ENCODE data around the gene CCNB1IP1.

CCNB1IP1 gene

GRCh38 chr14:20356422-20356821 is 23.3 kb upstream of the CCNB1IP1 start:
- no peak for ATAC-seq
- TF ChIP-seq RARB (CRISPR knock-in tag; IDR thresholded peaks at IDR 0.05) = no peak
- TF ChIP-seq PPARA (CRISPR knock-in tag; IDR thresholded peaks at IDR 0.05; ENCODE audit: borderline replicate concordance) = no peak
- no peak for TF ChIP-seq GLIS3 (CRISPR knock-in tag; IDR thresholded peaks at IDR 0.05)
- no peak for TF ChIP-seq OSR1 (CRISPR knock-in tag; IDR thresholded peaks at IDR 0.05)
- no peak for TF ChIP-seq SNAI2 (CRISPR knock-in tag; IDR thresholded peaks at IDR 0.05)
- no peak for TF ChIP-seq ARNTL (CRISPR knock-in tag; IDR thresholded peaks at IDR 0.05; ENCODE audit: borderline replicate concordance, low read depth)
- no peak for TF ChIP-seq TSHZ2 (CRISPR knock-in tag; IDR thresholded peaks at IDR 0.05)
- TF ChIP-seq, protein P1, sequence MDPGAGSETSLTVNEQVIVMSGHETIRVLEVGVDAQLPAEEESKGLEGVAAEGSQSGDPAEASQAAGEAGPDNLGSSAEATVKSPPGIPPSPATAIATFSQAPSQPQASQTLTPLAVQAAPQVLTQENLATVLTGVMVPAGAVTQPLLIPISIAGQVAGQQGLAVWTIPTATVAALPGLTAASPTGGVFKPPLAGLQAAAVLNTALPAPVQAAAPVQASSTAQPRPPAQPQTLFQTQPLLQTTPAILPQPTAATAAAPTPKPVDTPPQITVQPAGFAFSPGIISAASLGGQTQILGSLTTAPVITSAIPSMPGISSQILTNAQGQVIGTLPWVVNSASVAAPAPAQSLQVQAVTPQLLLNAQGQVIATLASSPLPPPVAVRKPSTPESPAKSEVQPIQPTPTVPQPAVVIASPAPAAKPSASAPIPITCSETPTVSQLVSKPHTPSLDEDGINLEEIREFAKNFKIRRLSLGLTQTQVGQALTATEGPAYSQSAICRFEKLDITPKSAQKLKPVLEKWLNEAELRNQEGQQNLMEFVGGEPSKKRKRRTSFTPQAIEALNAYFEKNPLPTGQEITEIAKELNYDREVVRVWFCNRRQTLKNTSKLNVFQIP (CRISPR knock-in tag; IDR thresholded peaks at IDR 0.05; ENCODE audit: borderline replicate concordance, low read depth) = no peak
- TF ChIP-seq ZNF565 (CRISPR knock-in tag; conservative IDR thresholded peaks at IDR 0.05; ENCODE audit: low read depth) = no peak
- TF ChIP-seq ZFP3 (CRISPR knock-in tag; IDR thresholded peaks at IDR 0.05) = no peak
- no peak for TF ChIP-seq BACH2 (CRISPR knock-in tag; IDR thresholded peaks at IDR 0.05; ENCODE audit: borderline replicate concordance)
- no peak for TF ChIP-seq CREB5 (CRISPR knock-in tag; IDR thresholded peaks at IDR 0.05; ENCODE audit: low read depth)
- TF ChIP-seq CSDC2 (CRISPR knock-in tag; IDR thresholded peaks at IDR 0.05) = no peak

DNA sequence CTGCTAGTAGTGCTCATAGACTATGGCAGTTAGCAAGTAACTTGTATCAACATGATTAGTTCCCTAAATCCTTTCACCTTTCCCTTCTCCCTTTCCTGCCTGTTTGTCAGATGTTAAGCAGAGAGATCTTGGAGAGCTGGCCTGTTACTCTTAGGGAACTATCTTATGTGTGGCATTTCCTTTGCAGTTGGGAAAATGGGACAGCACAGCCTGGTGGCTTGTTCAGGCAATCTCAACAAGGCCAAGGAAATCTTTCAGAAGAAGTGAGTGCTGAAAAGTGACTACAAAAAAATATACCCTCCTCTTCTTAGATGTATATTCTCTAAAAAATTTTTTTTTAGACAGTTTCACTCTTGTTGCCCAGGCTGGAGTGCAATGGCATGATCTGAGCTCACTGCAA is 17.8 kb upstream of the CCNB1IP1 start:
- TF ChIP-seq CSDC2 (CRISPR knock-in tag; IDR thresholded peaks at IDR 0.05) = no peak
- no peak for TF ChIP-seq ARNTL (CRISPR knock-in tag; IDR thresholded peaks at IDR 0.05; ENCODE audit: borderline replicate concordance, low read depth)
- no peak for TF ChIP-seq TCF4 (CRISPR knock-in tag; IDR thresholded peaks at IDR 0.05; ENCODE audit: borderline replicate concordance)
- no peak for TF ChIP-seq GLIS3 (CRISPR knock-in tag; IDR thresholded peaks at IDR 0.05)
- no peak for TF ChIP-seq PATZ1 (CRISPR knock-in tag; IDR thresholded peaks at IDR 0.05; ENCODE audit: borderline replicate concordance)
- TF ChIP-seq TSHZ2 (CRISPR knock-in tag; IDR thresholded peaks at IDR 0.05) = no peak
- TF ChIP-seq BACH2 (CRISPR knock-in tag; IDR thresholded peaks at IDR 0.05; ENCODE audit: borderline replicate concordance) = no peak
- TF ChIP-seq ZNF8 (CRISPR knock-in tag; IDR thresholded peaks at IDR 0.05) = no peak
- no peak for TF ChIP-seq RARB (CRISPR knock-in tag; IDR thresholded peaks at IDR 0.05)
- TF ChIP-seq ESRRG (CRISPR knock-in tag; IDR thresholded peaks at IDR 0.05) = no peak
- TF ChIP-seq, protein P1 (CRISPR knock-in tag; IDR thresholded peaks at IDR 0.05; ENCODE audit: borderline replicate concordance, low read depth) = no peak
- no peak for TF ChIP-seq CREB5 (CRISPR knock-in tag; IDR thresholded peaks at IDR 0.05; ENCODE audit: low read depth)
- peak; percentile 64 for ATAC-seq

Data from SK-N-SH treated with all-trans-retinoic acid at 6 μM for 48 hours (cell line).